GM21528 (cell line): Measurements from ENCODE around the gene PKD1.
"Not testable (repeated sequence)": the region's sequence is repeated elsewhere in the genome, so short reads cannot be mapped to it uniquely, and the experiment has no call there.

Experiments used
- ATAC-seq: cut with Tn5 transposase; IDR thresholded peaks from one replicate; pipeline ENCODE4 v1.9.1; 2021; ENCODE audit warnings: mild to moderate bottlenecking, moderate library complexity; ENCODE audit not compliant: unreplicated experiment, low FRiP score

Gene PKD1

GRCh38 chr16:2135770-2136490, at the start of gene PKD1:
Gene PKD1, minus strand, starts transcription at chr16:2135898. Its CDS starts 209 bp downstream, at chr16:2135689.
- ATAC-seq = not testable (repeated sequence)

GRCh38 chr16:2184962-2185361, 49.3 kb upstream of the PKD1 start:
- ATAC-seq = no peak

GRCh38 chr16:2184346-2184745, 48.6 kb upstream of the PKD1 start:
- ATAC-seq = no peak

- ATAC-seq = no peak
Observed at GRCh38 chr16:2183671-2184070, 48.0 kb upstream of the PKD1 start.

GRCh38 chr16:2181952-2182351, 46.3 kb upstream of the PKD1 start:
- no peak for ATAC-seq

- ATAC-seq = no peak
Observed at GRCh38 chr16:2180962-2181923, 45.5 kb upstream of the PKD1 start.

GRCh38 chr16:2180461-2180860, 44.8 kb upstream of the PKD1 start:
- ATAC-seq = no peak

- ATAC-seq = no peak
Observed at GRCh38 chr16:2179576-2179975, 43.9 kb upstream of the PKD1 start.

- ATAC-seq = no peak
Observed at GRCh38 chr16:2179107-2179501, 43.4 kb upstream of the PKD1 start.

GRCh38 chr16:2178321-2179106, 42.8 kb upstream of the PKD1 start:
- no peak for ATAC-seq

GRCh38 chr16:2177561-2177960, 41.9 kb upstream of the PKD1 start:
- ATAC-seq = no peak

GRCh38 chr16:2177101-2177500, 41.4 kb upstream of the PKD1 start:
- ATAC-seq = no peak

GRCh38 chr16:2176047-2176446, 40.3 kb upstream of the PKD1 start:
- ATAC-seq = no peak

- ATAC-seq = no peak
Observed at GRCh38 chr16:2175454-2175853, 39.8 kb upstream of the PKD1 start.

GRCh38 chr16:2174396-2175131, 38.9 kb upstream of the PKD1 start:
- no peak for ATAC-seq

- no peak for ATAC-seq
Observed at GRCh38 chr16:2173916-2174315, 38.2 kb upstream of the PKD1 start.

- no peak for ATAC-seq
Observed at GRCh38 chr16:2173366-2173765, 37.7 kb upstream of the PKD1 start.

GRCh38 chr16:2172688-2173335, 37.1 kb upstream of the PKD1 start:
- no peak for ATAC-seq

- no peak for ATAC-seq
Observed at GRCh38 chr16:2171601-2172178, 36.0 kb upstream of the PKD1 start.
